IMR-90 (cell line): Measurements from ENCODE around the gene NECAB2. TPM values are rescaled to one million over a fixed set of nuclear protein-coding genes. Genes with fewer than 3 reads are reported as not detected.

Source experiments
- ATAC-seq: fragments of 200-7000 bp; cut with Tn5 transposase; 2 replicates; pipeline ENCODE4 v1.9.1; 2020; ENCODE audit warnings: low read depth, mild to moderate bottlenecking, moderate library complexity
- BruUV-seq: library from RNA; stranded (reverse); fragments of 400-500 nt; replicated peaks from 2 replicates; lab custom pipeline; 2021; lab: Mats Ljungman, UMichigan
- CTCF ChIA-PET: fragments of 300-600 bp; formaldehyde crosslinking; extraction: SDS; loops from one replicate; lab custom pipeline; 2021; ENCODE audit warnings: antibody characterized with exemption; lab: Yijun Ruan, JAX
- POLR2A ChIA-PET: fragments of 300-600 bp; sonication (Branson Sonifier 250); formaldehyde crosslinking; loops from one replicate; lab custom pipeline; 2022; ENCODE audit warnings: antibody characterized with exemption; ENCODE audit not compliant: unreplicated experiment; lab: Charles Lee
- DNase-seq: peaks from one replicate; pipeline ENCODE4 v3.0.0; 2013
- H2AFZ ChIP-seq: replicated peaks from 2 replicates; pipeline ENCODE3; 2013; ENCODE audit warnings: low read length, mild to moderate bottlenecking; ENCODE audit not compliant: poor library complexity
- H2AK5ac ChIP-seq: 2 replicates; pipeline ENCODE4 v1.6.1; 2013; ENCODE audit warnings: low read depth, low read length, inconsistent platforms
- H2AK9ac ChIP-seq: replicated peaks from 2 replicates; pipeline ENCODE3; 2013; ENCODE audit warnings: mild to moderate bottlenecking, low read depth, low read length, moderate library complexity; ENCODE audit not compliant: poor library complexity
- H2BK120ac ChIP-seq: 2 replicates; pipeline ENCODE4 v1.6.1; 2013; ENCODE audit warnings: low read depth, low read length, inconsistent platforms
- H2BK15ac ChIP-seq: 3 replicates; pipeline ENCODE4 v1.6.1; 2013; ENCODE audit warnings: low read depth, low read length, inconsistent platforms
- H2BK20ac ChIP-seq: 2 replicates; pipeline ENCODE4 v1.6.1; 2013; ENCODE audit warnings: low read depth, mild to moderate bottlenecking, inconsistent platforms, low read length, moderate library complexity
- H2BK5ac ChIP-seq: 2 replicates; pipeline ENCODE4 v1.6.1; 2013; ENCODE audit warnings: mild to moderate bottlenecking, low read depth, low read length, inconsistent platforms; ENCODE audit not compliant: poor library complexity, severe bottlenecking
- H3K14ac ChIP-seq: replicated peaks from 2 replicates; pipeline ENCODE4 v1.6.1; 2013; ENCODE audit warnings: low read depth, low read length, inconsistent platforms
- H3K18ac ChIP-seq: 2 replicates; pipeline ENCODE4 v1.6.1; 2013; ENCODE audit warnings: low read depth, low read length, control low read depth
- H3K23ac ChIP-seq: 2 replicates; pipeline ENCODE4 v1.6.1; 2013; ENCODE audit warnings: low read depth, low read length, inconsistent platforms
- H3K27ac ChIP-seq: 2 replicates; pipeline ENCODE4 v1.5.1; 2013; ENCODE audit warnings: mild to moderate bottlenecking, control low read depth, low read length; ENCODE audit not compliant: insufficient read depth
- H3K27me3 ChIP-seq: 2 replicates; pipeline ENCODE4 v1.6.1; 2013; ENCODE audit warnings: low read length; ENCODE audit not compliant: control insufficient read depth, insufficient read depth
- H3K36me3 ChIP-seq: 2 replicates; pipeline ENCODE4 v1.6.1; 2013; ENCODE audit warnings: low read length, mixed read lengths; ENCODE audit not compliant: control insufficient read depth, insufficient read depth
- H3K4ac ChIP-seq: 2 replicates; pipeline ENCODE4 v1.6.1; 2013; ENCODE audit warnings: low read depth, low read length, inconsistent platforms
- H3K4me1 ChIP-seq: 2 replicates; pipeline ENCODE4 v1.6.1; 2013; ENCODE audit warnings: low read length, mixed read lengths; ENCODE audit not compliant: control insufficient read depth, insufficient read depth
- H3K4me2 ChIP-seq: 2 replicates; pipeline ENCODE4 v1.6.1; 2013; ENCODE audit warnings: low read depth, mild to moderate bottlenecking, control low read depth, low read length, moderate library complexity
- H3K4me3 ChIP-seq: 2 replicates; pipeline ENCODE4 v1.5.1; 2013; ENCODE audit warnings: low read depth, mild to moderate bottlenecking, control low read depth, low read length, moderate library complexity; ENCODE audit not compliant: insufficient read depth
- H3K56ac ChIP-seq: 2 replicates; pipeline ENCODE4 v1.6.1; 2013; ENCODE audit warnings: low read length, inconsistent platforms; ENCODE audit not compliant: insufficient read depth; ENCODE audit errors: extremely low read depth
- H3K79me1 ChIP-seq, 2 experiments: 2 replicates each; pipeline ENCODE4 v1.6.1; 2013; ENCODE audit warnings: low read length in 2 of 2, inconsistent platforms in 1 of 2, low read depth in 1 of 2
- H3K9ac ChIP-seq: 2 replicates; pipeline ENCODE4 v1.6.1; 2013; ENCODE audit warnings: low read depth, low read length, control low read depth
- H3K9me1 ChIP-seq: 2 replicates; pipeline ENCODE4 v1.6.1; 2013; ENCODE audit warnings: low read length, inconsistent platforms; ENCODE audit not compliant: insufficient read depth
- H3K9me3 ChIP-seq: 2 replicates; pipeline ENCODE4 v1.6.1; 2013; ENCODE audit warnings: low read length; ENCODE audit not compliant: control insufficient read depth, insufficient read depth
- H4K20me1 ChIP-seq: 2 replicates; pipeline ENCODE4 v1.6.1; 2013; ENCODE audit warnings: low read length, inconsistent platforms; ENCODE audit not compliant: insufficient read depth
- H4K5ac ChIP-seq: 2 replicates; pipeline ENCODE4 v1.6.1; 2013; ENCODE audit warnings: mild to moderate bottlenecking, low read depth, low read length, control low read depth
- H4K8ac ChIP-seq, 2 experiments: 2 replicates each; pipeline ENCODE4 v1.6.1; 2013; ENCODE audit warnings: low read depth in 2 of 2, low read length in 2 of 2, control low read depth in 1 of 2, inconsistent platforms in 1 of 2
- H4K91ac ChIP-seq: 2 replicates; pipeline ENCODE4 v1.6.1; 2013; ENCODE audit warnings: low read depth, low read length, inconsistent platforms; ENCODE audit not compliant: insufficient read depth
- BHLHE40 ChIP-seq: fragments of 150-350 bp; IDR thresholded peaks from 2 replicates; pipeline ENCODE4 v1.6.1; 2016; ENCODE audit warnings: mild to moderate bottlenecking, low read depth, low read length
- CEBPB ChIP-seq: IDR thresholded peaks from 2 replicates; pipeline ENCODE4 v1.6.1; 2012; ENCODE audit warnings: low read depth, low read length, improper control_type of control experiment
- CTCF ChIP-seq: conservative IDR thresholded peaks from 2 replicates; pipeline ENCODE4 v1.5.1; 2012; ENCODE audit warnings: mild to moderate bottlenecking, low read depth, low read length, improper control_type of control experiment
- ELK1 ChIP-seq: fragments of 150-350 bp; IDR thresholded peaks from 2 replicates; pipeline ENCODE4 v1.6.1; 2016; ENCODE audit warnings: low read depth, mild to moderate bottlenecking, low read length, moderate library complexity, borderline replicate concordance
- MAZ ChIP-seq: IDR thresholded peaks from 2 replicates; pipeline ENCODE4 v1.6.1; 2012; ENCODE audit warnings: low read depth, mild to moderate bottlenecking, low read length, improper control_type of control experiment, moderate library complexity, borderline replicate concordance
- MXI1 ChIP-seq: IDR thresholded peaks from 2 replicates; pipeline ENCODE4 v1.6.1; 2012; ENCODE audit warnings: low read depth, mild to moderate bottlenecking, low read length, moderate library complexity, borderline replicate concordance
- NFE2L2 ChIP-seq: fragments of 150-350 bp; IDR thresholded peaks from 2 replicates; pipeline ENCODE4 v1.6.1; 2016; ENCODE audit warnings: low read depth, mild to moderate bottlenecking, low read length
- POLR2A ChIP-seq: IDR thresholded peaks from 2 replicates; pipeline ENCODE4 v1.6.1; 2012; ENCODE audit warnings: mild to moderate bottlenecking, low read depth, low read length
- RCOR1 ChIP-seq: IDR thresholded peaks from 2 replicates; pipeline ENCODE4 v1.6.1; 2012; ENCODE audit warnings: mild to moderate bottlenecking, low read length, improper control_type of control experiment; ENCODE audit not compliant: insufficient replicate concordance
- RFX5 ChIP-seq: IDR thresholded peaks from 2 replicates; pipeline ENCODE4 v1.8.0; 2012; ENCODE audit warnings: low read depth, mild to moderate bottlenecking, low read length, moderate library complexity
- SMC3 ChIP-seq: fragments of 150-350 bp; IDR thresholded peaks from 2 replicates; pipeline ENCODE4 v1.6.1; 2016; ENCODE audit warnings: low read depth, mild to moderate bottlenecking, antibody characterized with exemption, low read length, moderate library complexity
- WGBS, 2 experiments: methylation state at CpG; one replicate each; pipeline versions ENCODE4 v1.1.5 to v1.1.7; 2013; ENCODE audit warnings: missing lambda C conversion rate in 2 of 2; ENCODE audit not compliant: insufficient read length in 1 of 2; ENCODE audit errors: extremely low coverage in 2 of 2; 5-methylcytosine and 5-hydroxymethylcytosine counted together
- dilution Hi-C: fragments of 300-500 bp; cut with HindIII; formaldehyde crosslinking; loops from one replicate; pipeline ENCODE4 v1.14.3; 2018; ENCODE audit warnings: low sequenced_read_pairs; ENCODE audit not compliant: unreplicated experiment
- in situ Hi-C: fragments of 300-500 bp; cut with MboI; formaldehyde crosslinking; loops from 3 replicates; pipeline ENCODE4 v1.14.3; 2019; ENCODE audit warnings: low sequenced_read_pairs, inconsistent platforms, mixed read lengths
- intact Hi-C: fragments of 100-400 bp; cut with micrococcal nuclease; formaldehyde crosslinking; loops from 2 replicates; pipeline ENCODE4 v1.10.0; 2022
- polyA plus RNA-seq, 3 experiments: library from polyadenylated mRNA; depleted of rRNA; stranded (reverse); fragments of >200 nt; gene quantifications; 2 replicates each; pipeline ENCODE4 v1.2.3, GENCODE V29; 2012; ENCODE audit warnings: low replicate concordance in 1 of 3
- total RNA-seq: library from RNA; depleted of rRNA; stranded (reverse); fragments of >200 nt; gene quantifications from 2 replicates; pipeline ENCODE4 v1.2.3, GENCODE V29; 2012

The NECAB2 gene
- total and polyA plus RNA-seq, 2 of the 4 experiments (the other 2 are of a cell fraction) = 0.27 TPM; not detected in 1

- no peak for TF ChIP-seq RFX5
- TF ChIP-seq POLR2A = no peak
Measured at GRCh38 chr16:83925095-83925905, 42.7 kb upstream of the NECAB2 start (continued).

DNA sequence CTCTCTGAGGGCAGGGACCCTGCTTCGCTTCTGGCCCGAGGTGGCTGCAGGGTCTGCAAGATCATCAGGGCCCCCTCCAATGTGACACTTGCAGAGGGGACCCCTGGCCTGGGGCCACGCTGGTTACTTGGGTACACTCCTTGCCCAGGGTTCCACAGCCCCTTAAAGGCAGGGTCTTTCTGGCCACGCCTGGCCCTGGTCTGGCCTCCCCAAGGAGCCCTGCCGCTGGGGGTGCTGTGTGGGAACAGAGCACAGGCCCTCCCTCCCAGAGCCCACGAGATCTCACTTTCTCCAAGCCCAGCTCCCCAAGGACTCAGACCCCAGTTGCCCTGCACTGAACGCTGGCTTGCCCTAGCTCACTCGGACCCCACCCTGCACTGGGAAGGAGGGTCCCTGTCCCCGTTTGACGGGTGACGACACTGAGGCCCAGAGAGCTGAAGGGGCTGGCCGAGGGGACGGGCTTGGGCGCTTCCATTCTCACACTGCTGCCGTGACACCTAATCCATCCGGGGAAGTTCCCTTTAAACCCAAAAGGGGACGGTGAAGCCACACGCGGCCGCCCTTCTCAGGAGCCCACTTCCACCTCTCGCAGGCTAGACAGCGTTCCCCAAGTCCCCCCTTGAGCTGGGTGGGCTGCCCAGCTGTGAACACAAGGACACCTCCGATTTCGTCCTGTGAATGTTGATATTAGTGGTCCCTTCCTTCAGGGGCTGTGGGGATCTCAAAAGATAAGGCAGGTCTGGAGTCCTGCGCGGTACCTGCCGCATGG is 41.9 kb upstream of the NECAB2 start:
- Histone ChIP-seq H3K4me3 (no peak overlapping the region), H3K4me2 (no peak overlapping the region), H2BK5ac (no peak overlapping the region), H3K14ac (no peak overlapping the region), H2AFZ (peak overlapping the region; percentile 82), H2AK9ac (peak overlapping the region; percentile 91), H3K18ac (no peak overlapping the region), H2BK20ac (no peak overlapping the region), H2BK120ac (no peak overlapping the region), H4K5ac (no peak overlapping the region), H4K20me1 (no peaks in the 10 kb centered on the region), H4K8ac (0 out of 4 replicates have a peak overlapping the region, but pooled peaks of 1 of the 2 experiments have one; percentile 29), H3K9me1 (no peaks in the 10 kb centered on the region), H3K4me1 (peaks cover 5% of the 10 kb centered on the region), H3K23ac (no peak overlapping the region), H2BK15ac (no peak overlapping the region), H3K36me3 (no peaks in the 10 kb centered on the region), H3K4ac (0 out of 2 replicates have a peak overlapping the region, but pooled peaks have one; percentile 19), H3K9ac (no peak overlapping the region), H3K27me3 (no peaks in the 10 kb centered on the region), H3K79me1 (no peaks in the 10 kb centered on the region), H3K9me3 (no peaks in the 10 kb centered on the region), H4K91ac (no peak overlapping the region), H3K27ac (no peak overlapping the region), H2AK5ac (0 out of 2 replicates have a peak overlapping the region, but pooled peaks have one; percentile 34), H3K56ac (no peak overlapping the region)
- DNase-seq (no peak), ATAC-seq (no peak)
- 31% methylated on average over 6 of the region's 27 CpGs; no CpG with 5 or more reads in 1 of the 2 experiments for WGBS, 2 experiments
- ChIA-PET CTCF (interaction anchor here (1.0 to 1.2 kb wide), 3 partner anchors 15 to 31 kb away, joined by 3 to 4 read pairs (median 4); no protein-coding TSS in a partner anchor), POLR2A (no interaction called here)
- dilution Hi-C loops = no loop called here
- intact Hi-C loops = loop anchor here (1.0 kb wide), 1 partner anchor 139 kb away; no protein-coding TSS in a partner anchor
- BruUV-seq = no TSS peak
- in situ Hi-C loops = no loop called here
- no peak for TF ChIP-seq CTCF
- no peak for TF ChIP-seq SMC3
- no peak for TF ChIP-seq RCOR1
- TF ChIP-seq NFE2L2 = no peak
- no peak for TF ChIP-seq POLR2A
- TF ChIP-seq BHLHE40 = no peak
- TF ChIP-seq RFX5 = no peak
- TF ChIP-seq MXI1 = no peak
- TF ChIP-seq ELK1 = no peak
- no peak for TF ChIP-seq CEBPB
- TF ChIP-seq MAZ = no peak
